Stimulated activated naive CD4-positive, alpha-beta T cell treated with Interleukin-2 at 50 U/mL for 16 hours (primary cell): Measurements from ENCODE around the gene NEDD8.

ENCODE experiments used
- DNase-seq: peaks from one replicate; lab custom pipeline; 2025; lab: John Stamatoyannopoulos, UW

NEDD8 gene

DNA sequence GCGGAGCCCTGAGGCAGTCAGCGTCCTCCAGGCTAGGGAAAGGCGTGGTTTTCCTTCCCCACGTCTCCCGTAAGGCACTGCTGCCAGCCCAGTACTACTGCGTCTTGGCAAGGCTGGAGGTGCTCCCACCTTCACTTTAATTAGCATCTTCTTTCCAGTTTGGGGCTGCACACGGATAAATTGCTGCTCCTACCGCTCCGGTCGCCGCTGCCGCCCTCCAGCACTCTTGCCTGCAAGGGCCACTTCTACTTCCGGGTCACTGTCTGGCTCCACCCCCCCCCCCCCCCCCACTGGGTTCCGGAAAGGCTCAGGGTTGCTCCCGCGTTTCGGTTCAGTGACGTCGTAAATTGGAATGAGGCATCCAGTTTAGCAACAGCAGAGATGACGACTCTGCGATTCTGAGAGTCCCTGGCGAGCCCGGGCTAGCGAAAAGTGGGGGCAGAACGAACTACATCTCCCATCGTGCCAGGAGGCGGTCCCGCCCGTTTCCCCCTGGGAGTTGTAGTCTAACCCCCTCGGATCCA, at the start of gene NEDD8:
Gene NEDD8, minus strand, starts transcription at position 247 of the 524 bp plus-strand sequence. Its CDS starts 100 bp downstream, at position 147.
- peak; percentile 94 for DNase-seq

DNA sequence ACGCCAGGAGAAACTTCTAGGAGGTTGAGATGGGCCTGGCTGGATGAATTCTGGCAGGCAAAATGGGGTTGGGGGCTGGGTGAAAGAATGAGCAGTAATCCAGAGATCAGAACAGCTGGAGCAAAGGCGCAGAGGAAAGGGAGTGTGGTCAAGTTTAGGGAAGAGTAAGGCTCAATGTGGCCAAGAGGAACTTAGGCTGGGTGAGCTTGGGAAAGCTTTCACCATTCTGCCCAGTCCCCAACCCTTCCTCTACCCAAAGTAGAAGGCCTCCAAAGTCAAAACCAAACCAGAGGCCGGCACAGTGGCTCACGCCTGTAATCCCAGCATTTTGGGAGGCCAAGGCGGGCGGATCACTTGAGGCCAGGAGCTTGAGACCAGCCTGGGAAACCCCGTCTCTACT, 49.5 kb upstream of the NEDD8 start:
- DNase-seq, result no peak

DNA sequence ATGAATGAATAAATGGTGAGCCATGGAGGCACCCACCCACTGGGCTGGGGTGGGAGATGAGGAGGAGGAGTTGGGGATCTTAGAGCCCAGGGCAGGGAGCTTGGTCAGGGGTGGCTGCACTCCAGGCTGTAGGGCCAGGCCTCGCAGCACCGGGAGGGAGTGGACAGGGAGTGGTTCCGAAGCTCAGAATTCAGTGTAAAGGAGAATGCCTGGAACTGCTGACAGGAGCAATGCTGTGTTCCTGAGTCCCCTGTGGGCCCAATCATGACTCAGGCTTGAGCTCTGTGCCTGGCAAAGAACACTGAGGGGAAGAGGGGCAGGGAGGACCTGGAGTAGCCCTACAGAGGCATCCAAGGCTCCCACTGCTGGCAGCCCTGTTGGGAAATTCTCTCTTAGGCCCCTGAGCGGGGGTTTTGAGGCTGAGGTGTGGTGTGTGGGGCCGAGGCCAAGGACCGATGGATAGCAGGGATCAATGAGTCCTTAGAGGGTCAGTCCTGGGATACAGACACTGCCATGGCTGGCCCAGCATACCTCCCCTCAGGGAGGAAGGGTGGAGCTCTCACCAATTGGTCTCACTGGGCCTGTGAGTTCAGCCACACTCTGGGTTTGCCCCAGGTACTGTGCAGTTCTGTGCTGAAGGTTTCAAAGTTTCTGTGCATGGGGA, 48.8 kb upstream of the NEDD8 start:
- DNase-seq, result no peak

DNA sequence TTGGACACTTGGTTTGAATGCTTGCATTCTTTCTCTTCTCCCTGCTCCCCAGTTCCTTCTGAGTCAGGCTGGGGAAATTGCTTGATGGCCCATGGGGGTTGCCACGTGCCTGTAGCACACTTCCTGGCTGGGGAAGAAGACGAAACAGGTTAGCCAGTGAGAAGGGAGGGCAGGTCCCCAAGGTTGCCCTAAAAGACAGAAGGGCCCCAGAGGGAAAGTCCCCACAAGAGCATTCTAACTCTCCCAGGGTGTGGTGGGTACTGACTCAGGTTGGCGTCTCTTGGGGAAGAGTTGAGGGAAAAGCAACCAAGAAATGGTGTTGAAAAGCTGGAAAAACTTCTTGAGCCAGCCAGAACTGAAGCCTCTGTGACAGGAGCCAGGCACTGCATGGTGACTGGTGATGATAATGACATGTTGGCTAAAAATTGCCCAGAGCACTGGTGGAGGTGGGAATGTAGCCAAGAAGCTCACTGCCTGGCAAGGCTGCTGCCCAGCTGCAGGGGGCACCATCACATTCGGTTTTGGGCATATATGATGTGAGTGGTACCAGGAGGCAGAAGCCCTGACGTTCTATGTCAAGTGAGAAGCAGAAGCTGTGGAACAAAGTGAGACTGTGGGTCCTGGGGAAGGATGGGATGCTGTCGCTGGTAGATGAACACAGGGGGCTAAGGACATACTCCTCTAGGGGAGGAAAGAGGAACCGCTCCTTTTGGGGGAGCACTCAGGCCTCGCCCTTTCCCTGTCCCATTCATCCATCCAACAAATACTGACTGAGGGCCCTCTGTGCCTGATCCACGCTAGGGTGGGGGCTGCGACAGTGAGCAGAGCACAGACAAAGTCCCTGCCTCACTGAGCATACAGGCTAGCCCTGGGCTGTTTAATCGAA, 47.4 kb upstream of the NEDD8 start:
- DNase-seq, result peak; percentile 46

DNA sequence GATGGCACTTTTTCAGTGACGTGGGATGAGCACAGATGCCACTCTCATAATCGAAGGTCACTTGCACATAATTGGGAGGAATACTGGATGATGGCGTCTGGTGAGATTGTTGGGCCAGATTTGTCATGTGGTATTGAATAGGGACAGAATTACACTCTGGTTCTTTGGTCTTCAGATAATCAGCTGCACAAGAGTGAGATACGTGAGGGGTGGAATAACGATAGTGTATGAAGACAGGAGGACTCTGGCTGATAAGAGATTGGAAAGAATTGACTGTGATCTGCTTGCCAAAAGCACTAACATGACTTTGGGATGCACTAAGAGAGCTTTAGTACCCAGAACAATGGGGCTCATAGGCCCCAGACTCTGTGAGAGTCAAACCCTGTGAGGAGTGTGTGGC, 46.3 kb upstream of the NEDD8 start:
- DNase-seq, result no peak

DNA sequence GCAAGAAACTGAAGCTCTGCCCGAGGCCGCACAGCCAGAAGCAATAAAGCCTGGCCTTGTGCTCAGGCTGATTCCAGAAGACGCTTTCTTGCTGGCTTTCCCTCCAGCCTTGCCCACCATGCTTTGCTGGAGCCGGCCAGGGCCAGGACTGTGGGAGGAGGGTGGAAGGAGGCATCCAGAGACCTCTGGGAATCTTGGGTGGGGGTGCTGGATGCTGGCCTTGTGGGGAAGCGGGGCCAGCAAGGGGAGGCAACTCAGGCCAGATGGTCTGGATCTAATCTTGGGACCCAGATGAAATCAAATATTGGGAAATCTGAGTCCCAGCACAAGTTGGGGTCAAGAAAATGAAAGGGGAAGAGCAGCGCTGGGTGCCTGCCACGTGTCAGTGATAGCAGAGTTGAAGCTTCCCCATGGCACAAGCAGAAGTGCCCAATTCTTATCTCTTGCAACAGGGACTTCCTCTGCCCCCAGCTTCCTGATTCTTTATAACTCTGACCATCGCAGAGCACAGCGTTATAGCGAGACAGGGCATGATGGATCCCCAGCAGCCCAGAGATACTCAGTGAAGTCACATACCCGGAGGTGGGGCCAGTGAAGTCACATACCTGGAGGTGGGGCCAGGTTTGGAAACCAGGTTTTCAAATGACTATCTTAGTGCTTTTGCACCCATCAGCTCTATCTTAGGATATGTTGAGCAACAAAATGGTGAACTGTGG, 45.6 kb upstream of the NEDD8 start:
- no peak for DNase-seq

DNA sequence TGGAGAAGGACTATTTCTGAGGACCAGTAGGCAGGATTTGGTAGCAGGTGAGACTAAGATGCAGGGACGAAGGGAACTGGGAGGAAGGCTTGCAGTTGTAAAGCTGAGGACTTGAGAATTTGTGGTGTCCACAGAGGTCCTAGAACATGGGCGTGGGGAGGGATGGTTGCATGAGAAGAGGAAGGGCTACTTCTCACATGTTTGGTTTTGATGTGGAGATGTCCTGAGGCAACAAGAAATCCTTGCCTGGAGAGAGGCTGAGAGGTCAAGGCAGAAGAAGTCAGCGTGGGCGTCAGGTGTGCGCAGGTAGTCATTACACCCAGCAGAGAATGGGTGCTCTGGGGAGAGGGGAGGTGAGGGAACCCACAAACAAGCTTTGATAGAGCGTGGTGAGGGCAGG, 44.9 kb upstream of the NEDD8 start:
- DNase-seq, result no peak

DNA sequence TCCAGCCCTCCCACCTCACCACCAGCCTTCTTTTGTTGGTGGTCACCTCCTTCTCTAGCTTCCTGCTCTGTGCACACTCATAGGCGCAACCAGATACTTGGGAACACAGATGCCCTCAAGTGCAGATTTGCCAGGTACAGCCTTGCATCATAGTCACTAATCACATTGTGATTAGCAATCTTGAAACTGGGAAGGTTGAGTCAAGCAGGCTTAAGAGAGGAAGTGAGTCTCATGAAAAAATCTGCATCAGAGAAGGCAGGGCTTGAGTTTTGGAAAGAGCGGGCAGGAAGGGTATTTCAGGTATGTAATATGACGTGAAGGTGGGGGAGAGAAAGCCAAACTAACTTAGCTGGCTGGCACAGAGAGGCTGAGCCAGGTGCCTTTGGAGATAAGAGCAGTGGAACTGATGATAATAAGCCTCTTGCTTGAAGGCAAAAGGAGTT, 42.0 kb upstream of the NEDD8 start:
- DNase-seq, result peak; percentile 55

DNA sequence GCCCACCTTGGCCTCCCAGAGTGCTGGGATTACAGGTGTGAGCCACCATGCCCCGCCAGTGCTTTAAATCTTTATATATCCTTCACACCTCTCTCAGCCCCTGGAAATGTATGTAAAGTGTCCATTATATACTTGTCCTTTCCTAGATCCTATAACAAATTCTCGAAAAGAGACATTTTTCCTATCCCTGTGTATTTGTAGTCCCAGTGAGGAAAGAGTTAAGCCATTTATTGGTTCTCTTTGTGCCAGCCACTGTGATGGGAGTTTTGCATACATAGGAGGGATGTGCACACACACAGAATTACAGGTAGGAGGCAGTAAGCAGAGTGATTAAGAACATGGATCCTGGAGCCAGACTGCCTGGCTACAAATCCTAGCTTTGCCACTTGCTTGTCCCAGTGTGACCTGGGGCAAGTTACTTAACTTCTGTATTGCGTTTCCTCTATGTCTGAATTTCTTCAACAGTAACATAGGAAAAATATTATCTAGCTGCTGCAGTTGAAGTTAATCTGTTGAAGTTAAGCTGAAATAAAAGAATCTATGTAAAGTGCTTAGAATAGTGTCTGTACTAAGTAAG, 41.3 kb upstream of the NEDD8 start:
- DNase-seq, result no peak

DNA sequence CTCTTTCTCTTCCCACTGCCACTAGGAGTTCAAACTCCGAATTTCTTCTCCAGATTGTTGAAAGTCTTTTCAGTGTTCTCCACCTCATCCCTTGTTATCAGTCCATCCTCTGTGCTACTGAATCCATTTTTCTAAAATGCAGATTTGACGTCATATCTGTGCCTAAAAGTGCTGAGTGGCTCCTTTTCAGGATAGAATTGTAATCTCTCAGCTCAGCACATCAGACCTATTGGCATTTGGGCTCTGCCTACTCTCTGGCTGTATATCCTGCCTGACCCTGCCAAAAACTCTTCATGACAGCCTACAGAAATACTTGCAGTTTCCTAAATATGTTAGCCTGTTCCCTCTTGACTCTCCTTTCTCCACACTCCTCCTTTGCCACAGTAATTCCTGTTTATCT, 40.3 kb upstream of the NEDD8 start:
- DNase-seq, result no peak

DNA sequence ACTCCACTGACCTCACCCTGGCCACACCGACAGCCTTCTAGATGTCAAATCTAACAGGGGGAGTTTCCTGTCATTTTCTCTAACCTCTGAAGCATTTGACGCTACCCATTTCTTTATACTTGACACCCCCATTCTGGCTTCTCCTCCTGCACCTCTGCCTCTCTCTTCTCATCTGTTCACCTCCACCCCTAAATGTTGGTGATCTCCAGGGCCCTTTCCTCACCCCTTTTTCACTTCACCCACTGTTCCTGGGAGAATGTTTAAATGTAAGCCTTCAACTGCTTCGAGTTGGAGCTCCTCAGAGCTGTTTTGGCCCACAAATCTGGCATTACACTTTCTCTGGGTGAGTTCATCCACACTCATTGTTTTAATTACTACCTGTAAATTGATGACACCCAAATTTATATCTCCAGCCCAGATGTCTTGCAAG, 39.7 kb upstream of the NEDD8 start:
- DNase-seq, result no peak

DNA sequence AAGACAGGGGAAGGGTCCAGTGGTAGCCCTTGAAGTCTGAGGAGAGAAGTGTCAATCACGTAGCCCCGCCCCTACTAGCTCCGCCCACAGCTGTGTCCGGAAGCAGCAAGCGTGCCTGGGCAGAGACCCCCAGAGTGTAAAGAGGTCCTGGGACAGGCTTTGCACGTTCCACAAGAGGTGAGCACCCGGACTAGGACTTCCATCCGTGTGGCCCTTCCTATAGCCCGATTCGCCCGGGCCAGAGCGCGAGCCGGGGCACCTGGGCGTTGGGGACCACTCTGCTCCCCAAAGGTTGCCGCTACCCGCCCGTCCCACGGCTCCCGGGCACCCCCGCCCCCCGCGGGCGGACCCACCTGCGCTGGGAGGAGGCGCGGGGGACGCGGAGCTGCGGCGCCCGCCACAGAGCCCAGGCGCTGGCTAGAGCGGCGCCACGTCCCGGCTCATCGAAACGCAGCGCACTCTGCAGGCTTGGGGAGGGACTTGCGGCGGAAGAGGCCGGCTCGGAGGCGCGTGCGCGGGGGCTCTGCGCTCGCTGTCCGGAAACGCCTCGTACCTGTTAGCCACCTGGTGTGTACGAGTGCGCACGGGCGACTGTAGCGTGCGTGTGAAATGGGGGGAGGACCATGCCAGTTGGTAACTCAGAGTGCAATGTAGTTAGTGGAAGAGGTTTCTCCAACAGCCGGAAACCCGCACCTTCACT, 39.1 kb upstream of the NEDD8 start, which contains the start of gene RABGGTA:
Gene RABGGTA, minus strand, starts transcription at position 464 of the 700 bp plus-strand sequence. CDS start 482 bp downstream, outside the sequence.
- DNase-seq, result peak; percentile 86

DNA sequence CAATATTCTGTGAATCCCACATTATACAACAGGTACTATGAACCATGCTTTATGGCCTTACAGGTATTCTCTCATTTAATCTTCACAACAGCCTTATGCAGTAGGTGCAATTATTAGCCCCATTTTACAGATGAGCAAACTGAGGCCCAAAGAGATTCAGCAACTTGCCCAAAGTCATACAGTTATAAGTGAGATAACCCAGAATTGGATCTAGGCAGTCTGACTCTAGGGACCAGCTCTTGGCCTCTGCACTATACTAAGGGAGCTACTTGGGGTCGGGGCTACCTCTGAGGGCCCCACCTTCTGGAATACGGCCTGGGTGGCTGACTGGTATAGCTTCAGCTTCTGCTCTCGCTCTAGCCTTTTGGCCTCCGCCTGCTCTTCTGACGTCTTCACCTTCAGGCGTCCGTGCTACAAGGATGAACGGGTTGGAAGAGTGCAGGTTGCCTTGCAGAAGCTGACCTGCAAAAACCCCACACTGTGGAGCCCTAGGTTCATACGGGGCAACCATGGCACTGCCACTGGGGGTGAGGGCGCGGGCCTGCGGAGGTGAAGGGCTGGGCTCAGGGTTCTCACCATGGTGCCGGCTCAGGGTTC, 38.5 kb upstream of the NEDD8 start:
- no peak for DNase-seq

DNA sequence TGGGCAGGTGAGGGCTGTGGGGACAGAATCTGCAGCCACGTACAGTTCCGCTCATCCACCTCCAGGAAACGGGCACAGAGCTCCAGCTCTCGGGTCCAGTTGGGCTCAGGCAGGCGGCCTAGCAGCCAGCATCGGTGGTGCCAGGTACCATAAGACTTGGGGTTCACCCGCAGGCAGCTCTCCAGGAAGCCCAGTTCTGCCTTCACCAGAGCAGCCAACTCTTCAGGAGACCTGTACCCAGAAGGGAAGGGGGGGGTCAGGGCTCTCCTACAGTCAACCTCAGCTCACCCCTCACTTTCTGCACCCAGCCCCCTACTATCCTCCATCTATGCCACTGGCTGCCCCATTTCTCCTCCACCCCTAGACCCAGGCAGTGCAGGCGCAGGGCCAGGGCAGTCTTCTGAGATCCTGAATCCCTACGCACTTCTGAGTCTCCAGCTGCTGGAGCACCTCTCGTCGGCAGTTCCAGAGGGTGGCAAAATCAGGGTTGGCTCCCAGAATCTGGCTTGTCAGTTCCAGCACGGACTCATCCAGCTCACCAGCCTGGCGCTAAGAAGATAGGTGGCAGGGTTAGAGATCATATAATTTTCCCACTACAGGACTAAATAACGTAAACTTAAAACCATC, 37.9 kb upstream of the NEDD8 start:
- no peak for DNase-seq

DNA sequence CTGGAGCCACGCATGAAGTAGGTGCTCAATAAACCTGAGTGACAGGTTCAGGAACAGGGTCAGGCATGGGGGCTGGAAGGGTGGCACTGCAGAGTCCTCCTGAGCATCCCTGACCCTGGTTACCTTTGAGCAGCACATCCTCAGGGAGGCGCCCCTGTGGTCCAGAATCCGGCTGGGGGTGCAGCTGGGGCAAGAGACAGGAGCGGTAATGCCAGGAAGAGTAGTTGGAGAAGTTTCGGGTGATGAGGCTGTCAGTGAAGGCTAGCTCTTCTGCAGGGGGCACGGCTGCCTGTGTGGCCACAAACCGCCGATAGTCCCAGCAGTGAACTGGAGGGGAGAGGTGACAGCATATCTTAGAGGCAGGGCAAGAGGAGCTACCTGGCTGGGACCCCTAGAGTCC, 37.2 kb upstream of the NEDD8 start:
- no peak for DNase-seq

DNA sequence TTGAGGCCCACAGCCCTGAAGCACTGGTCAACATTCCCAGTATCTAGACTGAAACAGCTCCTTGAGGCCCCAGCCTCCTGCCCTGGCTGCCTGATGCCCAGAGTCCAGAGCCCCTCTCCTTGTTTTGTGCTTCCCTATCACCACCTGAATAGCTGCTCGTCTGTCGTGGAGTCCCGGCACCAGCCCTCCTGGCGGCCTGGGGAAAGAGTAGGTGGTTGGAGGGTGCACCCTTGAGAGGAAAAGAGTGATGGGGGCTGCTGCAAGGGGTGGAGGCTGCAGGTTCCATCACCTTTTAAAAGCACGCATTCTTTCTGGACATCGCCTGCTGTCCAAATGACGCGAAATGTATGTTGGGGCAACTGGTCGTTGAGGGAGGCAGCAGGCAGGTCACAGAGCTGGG, 36.1 kb upstream of the NEDD8 start:
- DNase-seq, result no peak

DNA sequence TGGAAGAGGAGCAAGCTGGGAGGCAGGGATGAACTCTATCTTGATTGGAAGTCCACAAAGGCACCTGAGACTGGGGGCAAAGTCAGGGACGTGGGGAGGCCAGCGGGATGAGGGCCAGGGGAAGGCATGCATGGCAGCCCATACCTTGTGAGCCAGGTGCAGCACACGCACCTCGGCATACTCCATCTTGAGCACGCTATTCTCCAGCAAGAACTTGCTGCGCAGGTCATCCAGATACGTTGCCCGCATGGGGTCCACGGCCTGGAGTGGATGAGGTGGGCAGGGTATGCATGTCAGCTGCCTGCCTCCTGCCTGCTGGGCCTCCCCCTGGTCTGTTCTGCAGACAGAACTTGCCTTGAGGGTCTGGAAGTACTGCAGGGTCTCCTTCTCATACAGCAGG, 35.3 kb upstream of the NEDD8 start:
- DNase-seq, result no peak

DNA sequence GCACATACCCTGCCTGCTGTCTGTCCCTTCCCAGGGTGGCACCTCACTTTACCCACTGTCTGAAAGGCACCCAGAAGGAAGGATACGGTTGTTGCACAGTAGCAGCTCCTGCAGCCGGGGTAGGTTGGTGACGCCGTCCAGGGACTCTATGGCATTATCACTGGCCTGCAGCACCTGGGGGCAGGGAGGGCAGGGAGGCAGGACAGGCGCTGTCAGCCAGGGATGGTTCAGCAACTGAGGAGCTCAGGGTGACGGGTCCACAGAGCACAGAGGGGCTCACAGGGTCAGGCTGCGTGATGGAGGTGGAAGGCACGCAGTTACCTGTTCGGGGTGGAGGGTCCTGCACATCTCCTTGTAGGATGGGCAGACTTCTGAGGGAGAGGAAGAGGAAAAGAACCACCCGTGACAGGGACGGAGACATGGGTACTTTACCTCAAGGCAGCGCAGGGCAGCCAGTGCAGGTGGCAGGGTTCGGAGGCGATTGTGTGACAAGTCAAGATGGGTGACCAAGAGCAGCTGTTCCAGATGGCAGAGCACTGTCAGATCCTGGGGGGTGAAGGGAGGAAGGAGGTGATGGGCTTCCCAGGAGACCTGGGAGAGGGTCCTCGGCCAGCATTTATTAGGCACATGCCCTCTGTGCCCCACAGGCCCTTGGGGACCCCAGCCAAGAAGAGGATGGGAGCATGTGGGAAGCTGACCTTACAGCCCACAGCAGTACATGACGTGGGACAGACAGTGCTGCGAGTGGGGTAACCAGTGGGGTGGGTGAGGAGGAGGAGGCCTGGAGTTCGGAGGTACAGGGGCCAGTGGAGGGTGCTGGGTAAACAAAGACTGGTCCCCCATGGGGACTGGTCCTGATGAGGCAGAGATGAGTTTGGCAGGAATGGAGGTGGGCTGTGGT, 34.4 kb upstream of the NEDD8 start:
- DNase-seq, result no peak

DNA sequence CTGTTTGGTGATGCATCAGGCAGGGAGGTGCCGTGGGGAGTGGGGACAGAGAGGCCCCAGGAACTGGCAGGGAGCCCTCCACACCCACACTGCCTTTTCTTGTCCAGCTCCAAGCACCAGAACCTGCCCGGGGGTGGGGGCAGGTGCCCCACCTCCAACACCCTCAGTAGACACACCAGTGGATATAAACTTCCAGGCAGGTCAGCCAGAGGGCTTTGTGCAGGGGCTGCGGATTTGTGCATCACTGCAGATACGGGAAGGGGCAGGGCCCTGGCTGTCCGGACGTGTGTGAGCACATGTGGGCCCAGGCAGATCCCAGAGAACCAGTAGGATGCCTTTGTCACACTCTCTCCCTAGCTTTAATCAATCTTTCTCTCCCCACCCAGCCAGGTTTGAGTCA, 32.1 kb upstream of the NEDD8 start:
- DNase-seq, result no peak
